PC-9 (cell line): ENCODE measurements around the gene ITSN1.
"Not testable (repeated sequence)": the region's sequence is repeated elsewhere in the genome, so short reads cannot be mapped to it uniquely, and the experiment has no call there.

Source experiments
- CTCF ChIP-seq: fragments of 200-600 bp; sonication (generic); conservative IDR thresholded peaks from 2 replicates; pipeline ENCODE4 v1.6.1; 2017; ENCODE audit warnings: mixed run types, antibody characterized with exemption, mild to moderate bottlenecking, moderate library complexity
- EZH2 ChIP-seq: fragments of 200-600 bp; sonication (generic); IDR thresholded peaks from 2 replicates; pipeline ENCODE4 v1.8.0; 2017; ENCODE audit warnings: antibody characterized with exemption, low read depth

- TF ChIP-seq EZH2, CTCF: not testable (repeated sequence)
Observed at GRCh38 chr21:33863191-33863590, 220.9 kb downstream of the ITSN1 start.
